SK-N-SH treated with all-trans-retinoic acid at 6 μM for 48 hours (cell line): ENCODE data around the gene STK4.

Source experiments
- ATAC-seq: fragments of 200-7000 bp; cut with Tn5 transposase; 3 replicates; pipeline ENCODE4 v1.9.1; 2020; ENCODE audit warnings: mild to moderate bottlenecking, moderate library complexity
- ARNTL ChIP-seq: fragments of 450-650 bp; formaldehyde crosslinking; IDR thresholded peaks from 2 replicates; pipeline ENCODE4 v1.5.0; 2020; ENCODE audit warnings: low read depth, mild to moderate bottlenecking, moderate library complexity, borderline replicate concordance
- BACH2 ChIP-seq: fragments of 250-450 bp; sonication (Bioruptor Pico); IDR thresholded peaks from 2 replicates; pipeline ENCODE4 v1.9.0; 2021; ENCODE audit warnings: mild to moderate bottlenecking, borderline replicate concordance
- ESRRG ChIP-seq: fragments of 250-450 bp; sonication (Bioruptor Pico); IDR thresholded peaks from 2 replicates; pipeline ENCODE4 v1.6.1; 2021; ENCODE audit warnings: mild to moderate bottlenecking
- ISL1 ChIP-seq: fragments of 250-450 bp; sonication (Bioruptor Pico); IDR thresholded peaks from 2 replicates; pipeline ENCODE4 v2.1.2; 2022; ENCODE audit warnings: mild to moderate bottlenecking, moderate library complexity
- PPARA ChIP-seq: fragments of 250-450 bp; sonication (Bioruptor Pico); IDR thresholded peaks from 2 replicates; pipeline ENCODE4 v1.5.0; 2020; ENCODE audit warnings: mild to moderate bottlenecking, borderline replicate concordance
- RARB ChIP-seq: fragments of 250-450 bp; sonication (Bioruptor Pico); IDR thresholded peaks from 2 replicates; pipeline ENCODE4 v1.8.0; 2021; ENCODE audit warnings: mild to moderate bottlenecking, moderate library complexity
- SNAI2 ChIP-seq: fragments of 250-450 bp; sonication (Bioruptor Pico); IDR thresholded peaks from 2 replicates; pipeline ENCODE4 v1.5.0; 2020; ENCODE audit warnings: mild to moderate bottlenecking, moderate library complexity
- TCF4 ChIP-seq: fragments of 250-450 bp; sonication (Bioruptor Pico); IDR thresholded peaks from 2 replicates; pipeline ENCODE4 v1.8.0; 2021; ENCODE audit warnings: mild to moderate bottlenecking, moderate library complexity, borderline replicate concordance
- TOX ChIP-seq: fragments of 250-450 bp; sonication (Bioruptor Pico); IDR thresholded peaks from 2 replicates; pipeline ENCODE4 v1.8.0; 2021; ENCODE audit warnings: mild to moderate bottlenecking, moderate library complexity, borderline replicate concordance
- ZC3H10 ChIP-seq: fragments of 250-450 bp; sonication (Bioruptor Pico); IDR thresholded peaks from 2 replicates; pipeline ENCODE4 v1.5.1; 2021; ENCODE audit warnings: mild to moderate bottlenecking, moderate library complexity
- ZNF70 ChIP-seq: fragments of 450-650 bp; formaldehyde crosslinking; IDR thresholded peaks from 2 replicates; pipeline ENCODE4 v1.5.0; 2020; ENCODE audit warnings: mild to moderate bottlenecking, moderate library complexity
- TF ChIP-seq, protein P1 (sequence below): fragments of 250-450 bp; sonication (Bioruptor Pico); IDR thresholded peaks from 2 replicates; pipeline ENCODE4 v1.5.0; 2020; ENCODE audit warnings: mild to moderate bottlenecking, moderate library complexity
- TF ChIP-seq, protein P2 (sequence below): fragments of 250-450 bp; sonication (Bioruptor Pico); IDR thresholded peaks from 2 replicates; pipeline ENCODE4 v1.8.0; 2021; ENCODE audit warnings: low read depth, mild to moderate bottlenecking, moderate library complexity, borderline replicate concordance
- TF ChIP-seq, protein P3 (sequence below): fragments of 250-450 bp; sonication (Bioruptor Pico); IDR thresholded peaks from 2 replicates; pipeline ENCODE4 v1.8.0; 2020; ENCODE audit warnings: mild to moderate bottlenecking, moderate library complexity, borderline replicate concordance
- TF ChIP-seq, protein P4 (sequence below): fragments of 250-450 bp; sonication (Bioruptor Pico); IDR thresholded peaks from 2 replicates; pipeline ENCODE4 v1.5.1; 2020; ENCODE audit warnings: low read depth, mild to moderate bottlenecking, moderate library complexity

STK4 gene

DNA sequence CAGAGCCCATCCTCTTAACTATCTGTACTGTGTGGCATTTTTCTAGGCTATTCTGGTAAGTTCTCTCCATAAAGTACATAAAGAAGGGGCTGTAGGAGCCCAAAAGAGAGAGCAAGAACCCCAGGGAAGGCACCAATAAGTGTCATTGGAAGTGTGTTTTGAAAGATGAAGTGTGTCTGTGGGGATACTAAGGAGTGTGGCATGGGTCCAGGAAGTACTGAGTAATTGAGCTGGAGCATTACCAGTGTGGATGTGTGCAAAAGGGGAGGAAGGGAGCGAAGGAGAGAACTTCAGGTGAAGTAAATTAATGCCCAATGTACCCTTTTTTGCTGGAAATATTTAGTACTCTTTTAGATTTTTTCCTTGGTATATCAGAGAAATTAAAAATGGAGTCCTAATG is 70.7 kb downstream of the STK4 start:
- ATAC-seq, result peak; percentile 69
- no peak for TF ChIP-seq TOX (CRISPR knock-in tag)
- TF ChIP-seq, protein P1, sequence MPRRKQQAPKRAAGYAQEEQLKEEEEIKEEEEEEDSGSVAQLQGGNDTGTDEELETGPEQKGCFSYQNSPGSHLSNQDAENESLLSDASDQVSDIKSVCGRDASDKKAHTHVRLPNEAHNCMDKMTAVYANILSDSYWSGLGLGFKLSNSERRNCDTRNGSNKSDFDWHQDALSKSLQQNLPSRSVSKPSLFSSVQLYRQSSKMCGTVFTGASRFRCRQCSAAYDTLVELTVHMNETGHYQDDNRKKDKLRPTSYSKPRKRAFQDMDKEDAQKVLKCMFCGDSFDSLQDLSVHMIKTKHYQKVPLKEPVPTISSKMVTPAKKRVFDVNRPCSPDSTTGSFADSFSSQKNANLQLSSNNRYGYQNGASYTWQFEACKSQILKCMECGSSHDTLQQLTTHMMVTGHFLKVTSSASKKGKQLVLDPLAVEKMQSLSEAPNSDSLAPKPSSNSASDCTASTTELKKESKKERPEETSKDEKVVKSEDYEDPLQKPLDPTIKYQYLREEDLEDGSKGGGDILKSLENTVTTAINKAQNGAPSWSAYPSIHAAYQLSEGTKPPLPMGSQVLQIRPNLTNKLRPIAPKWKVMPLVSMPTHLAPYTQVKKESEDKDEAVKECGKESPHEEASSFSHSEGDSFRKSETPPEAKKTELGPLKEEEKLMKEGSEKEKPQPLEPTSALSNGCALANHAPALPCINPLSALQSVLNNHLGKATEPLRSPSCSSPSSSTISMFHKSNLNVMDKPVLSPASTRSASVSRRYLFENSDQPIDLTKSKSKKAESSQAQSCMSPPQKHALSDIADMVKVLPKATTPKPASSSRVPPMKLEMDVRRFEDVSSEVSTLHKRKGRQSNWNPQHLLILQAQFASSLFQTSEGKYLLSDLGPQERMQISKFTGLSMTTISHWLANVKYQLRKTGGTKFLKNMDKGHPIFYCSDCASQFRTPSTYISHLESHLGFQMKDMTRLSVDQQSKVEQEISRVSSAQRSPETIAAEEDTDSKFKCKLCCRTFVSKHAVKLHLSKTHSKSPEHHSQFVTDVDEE (CRISPR knock-in tag), result no peak
- TF ChIP-seq PPARA, result no peak
- no peak for TF ChIP-seq ARNTL (CRISPR knock-in tag)
- TF ChIP-seq BACH2 (CRISPR knock-in tag), result no peak
- TF ChIP-seq ISL1 (CRISPR knock-in tag), result no peak; the same call in 1 of the 2 replicates
- TF ChIP-seq SNAI2 (CRISPR knock-in tag), result no peak

DNA sequence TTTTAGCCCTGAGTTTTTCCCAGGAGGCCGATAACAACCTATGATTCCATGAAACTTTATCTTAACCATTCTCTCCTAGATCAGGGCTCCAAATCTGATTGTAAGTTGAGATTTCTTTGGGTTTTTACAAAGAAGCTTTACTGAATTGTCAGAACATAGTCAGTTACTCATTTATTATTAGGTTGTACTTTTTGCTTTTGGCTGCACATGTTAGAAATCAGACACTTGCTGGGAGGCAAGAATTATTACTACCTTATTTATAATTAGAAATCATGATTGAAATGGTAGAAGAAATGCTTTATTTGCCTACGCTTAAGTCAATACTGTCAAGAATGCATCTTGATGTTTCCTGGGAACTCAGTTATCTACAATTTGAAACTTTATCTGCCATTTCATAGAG is 71.3 kb downstream of the STK4 start:
- no peak; the same call in 2 of the 3 replicates for ATAC-seq
- TF ChIP-seq ZC3H10 (CRISPR knock-in tag) (peak; percentile 51; the same call in 1 of the 2 replicates), BACH2 (CRISPR knock-in tag) (no peak)

DNA sequence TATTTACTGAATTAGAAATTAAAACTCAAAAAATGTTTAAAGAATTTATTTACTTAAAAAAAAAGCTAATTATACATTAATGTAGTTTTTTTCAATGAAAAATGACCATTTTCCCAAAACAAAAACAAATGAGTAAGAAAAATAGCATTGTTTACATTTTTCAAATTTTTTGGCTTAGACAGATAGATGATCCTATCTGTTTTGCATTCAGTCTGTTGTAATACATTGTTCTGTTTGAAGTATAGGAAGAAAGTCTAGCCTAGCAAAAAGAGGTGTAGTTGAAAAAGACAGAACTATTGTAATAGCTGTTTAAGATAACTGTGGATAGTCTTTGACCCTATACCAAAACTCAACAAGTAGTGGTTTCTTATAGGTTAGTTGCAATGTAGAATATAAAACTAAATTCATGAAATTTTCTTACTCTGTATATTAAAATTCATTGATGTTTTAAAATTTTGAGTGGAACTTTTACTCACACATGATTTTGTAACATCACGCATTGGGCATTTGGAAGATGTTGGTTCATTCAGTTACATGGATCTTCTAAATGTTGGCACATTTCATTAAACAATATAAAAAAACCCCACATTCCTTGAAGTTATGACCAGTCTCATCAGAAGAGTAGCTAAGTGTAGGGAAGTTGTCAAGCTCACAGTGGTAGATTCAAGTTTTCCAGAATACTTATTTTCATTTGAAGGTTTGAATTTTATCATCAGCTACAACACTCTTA is 72.6 kb downstream of the STK4 start:
- no peak for ATAC-seq
- TF ChIP-seq ESRRG (CRISPR knock-in tag), result no peak
- TF ChIP-seq, protein P1 (CRISPR knock-in tag), result no peak
- peak; percentile 45; the same call in 1 of the 2 replicates for TF ChIP-seq ISL1 (CRISPR knock-in tag)

DNA sequence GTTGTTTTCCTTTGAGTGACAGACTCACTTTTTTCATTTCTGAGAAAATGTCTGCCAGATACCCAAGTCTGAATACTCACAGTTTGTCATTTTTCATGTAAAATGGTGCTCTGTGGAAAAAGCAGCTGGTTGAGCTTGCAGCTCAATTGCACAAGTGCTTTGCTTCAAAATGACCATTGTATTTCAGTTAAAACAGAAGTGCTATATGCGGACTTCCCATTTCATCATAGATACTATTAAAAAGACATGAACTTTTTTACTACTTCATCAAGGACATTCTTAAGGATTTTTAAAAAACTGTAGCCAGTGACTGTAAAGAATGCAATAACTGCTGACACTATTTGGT is 73.1 kb downstream of the STK4 start:
- no peak for ATAC-seq
- TF ChIP-seq ISL1 (CRISPR knock-in tag), result 0 out of 2 replicates have a peak, but pooled peaks have one; percentile 8
- no peak for TF ChIP-seq BACH2 (CRISPR knock-in tag)

DNA sequence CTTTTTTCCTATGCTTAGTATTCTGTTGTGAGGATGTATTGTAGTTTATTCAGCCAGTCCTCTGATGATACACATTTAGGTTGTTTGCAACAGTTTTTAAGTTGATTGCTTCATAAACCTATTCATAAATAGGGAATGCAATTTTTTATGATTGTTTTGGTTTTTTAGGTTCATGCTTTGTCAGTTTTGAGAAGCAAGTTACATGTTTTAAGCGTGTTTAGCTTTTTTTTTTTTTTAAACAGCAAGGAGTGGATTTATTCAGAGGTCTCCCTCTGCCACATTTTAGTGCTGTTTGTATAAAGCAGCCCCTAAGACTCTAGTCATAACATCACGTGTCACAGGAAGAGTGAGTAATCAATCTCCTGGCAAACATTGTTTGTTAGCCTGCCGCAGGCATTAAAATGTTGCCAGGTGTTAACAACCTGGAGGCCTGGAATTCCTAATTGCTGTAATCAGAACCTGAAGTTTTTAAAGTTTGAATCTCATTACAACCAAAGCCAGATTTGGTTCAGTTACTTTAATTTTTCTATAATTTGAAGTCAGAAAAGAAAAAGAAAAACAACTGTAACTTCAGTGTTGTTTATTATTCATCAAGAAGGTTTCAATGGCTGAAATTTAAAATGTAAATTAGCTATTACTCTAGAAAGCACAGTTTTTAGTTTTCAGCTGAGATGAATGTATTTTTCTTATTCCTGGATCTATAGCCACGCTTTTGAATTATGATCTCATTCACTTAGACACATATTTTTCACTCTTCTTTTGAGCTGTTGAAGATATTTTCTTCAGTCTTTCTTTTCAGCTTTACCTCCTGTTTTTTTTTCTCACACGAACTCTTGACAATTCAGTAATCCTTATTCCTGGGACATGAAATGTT is 75.4 kb downstream of the STK4 start:
- no peak for TF ChIP-seq ZC3H10 (CRISPR knock-in tag)
- TF ChIP-seq ISL1 (CRISPR knock-in tag), result peak; percentile 12; the same call in 1 of the 2 replicates
- TF ChIP-seq, all 23 proteins: peak for 1

DNA sequence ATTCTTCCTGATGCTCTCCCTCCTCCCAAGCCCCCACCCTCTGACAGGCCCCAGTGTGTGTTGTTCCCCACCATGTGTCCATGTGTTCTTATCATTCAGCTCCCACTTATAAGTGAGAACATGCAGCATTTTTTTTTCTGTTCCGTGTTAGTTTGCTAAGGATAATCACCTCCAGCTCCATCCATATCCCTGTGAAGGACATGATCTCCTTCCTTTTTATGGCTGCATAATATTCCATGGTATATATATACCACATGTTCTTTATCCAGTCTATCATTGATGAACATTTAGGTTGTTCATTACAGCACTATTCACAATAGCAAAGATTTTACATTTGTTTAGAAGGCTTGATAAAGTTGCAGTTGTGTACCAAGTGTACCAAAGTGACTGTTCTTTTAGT is 76.7 kb downstream of the STK4 start:
- no peak for ATAC-seq
- TF ChIP-seq TCF4 (CRISPR knock-in tag) (no peak), ZNF70 (0 out of 2 replicates have a peak, but pooled peaks have one; percentile 23), SNAI2 (CRISPR knock-in tag) (no peak)

More for the DNA sequence above, 75.4 kb downstream of the STK4 start:
- ATAC-seq, result no peak

DNA sequence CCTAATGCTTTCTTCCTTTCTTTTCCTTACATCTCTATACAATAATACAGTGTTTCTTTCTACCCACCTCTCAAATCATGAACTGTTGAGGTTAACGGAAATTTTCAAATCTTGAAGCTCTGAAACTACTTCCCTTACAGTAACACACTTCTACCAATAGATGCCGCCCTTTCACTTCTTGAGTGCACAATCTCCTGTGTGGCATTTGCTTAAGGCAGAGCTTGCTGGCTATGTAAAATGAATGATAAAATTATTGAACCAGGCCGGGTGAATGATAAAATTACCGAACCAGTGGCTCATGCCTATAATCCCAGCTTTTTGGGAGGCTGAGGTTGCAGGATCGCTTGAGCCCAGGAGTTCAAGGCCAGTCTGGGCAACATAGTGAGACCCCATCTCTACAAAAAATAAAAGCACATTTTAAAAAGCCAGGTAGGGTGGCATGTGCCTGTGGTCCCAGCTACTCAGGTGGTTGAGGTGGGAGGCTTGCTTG is 77.8 kb downstream of the STK4 start:
- peak; percentile 91 for ATAC-seq
- TF ChIP-seq ESRRG (CRISPR knock-in tag) (no peak), TOX (CRISPR knock-in tag) (no peak)

DNA sequence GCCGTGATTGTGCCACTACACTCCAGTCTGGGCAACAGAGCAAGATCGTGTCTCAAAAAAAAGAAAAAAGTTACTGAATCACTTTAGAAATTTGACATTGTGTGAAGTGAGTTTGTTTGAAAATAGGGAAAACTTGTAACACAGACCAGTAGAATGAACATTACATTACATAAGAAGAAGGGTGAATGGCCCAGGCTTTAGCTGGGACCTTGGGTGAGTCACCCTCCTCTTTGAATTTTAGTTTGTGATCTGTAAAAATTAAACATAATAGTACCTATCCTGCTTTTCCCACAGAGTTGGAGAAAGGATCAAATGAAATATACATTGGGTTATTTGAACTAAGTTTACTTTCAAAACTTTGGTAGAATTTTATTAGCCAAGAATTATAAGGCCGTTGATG is 78.3 kb downstream of the STK4 start:
- ATAC-seq, result peak; percentile 13
- no peak for TF ChIP-seq ZNF70
- no peak for TF ChIP-seq ZC3H10 (CRISPR knock-in tag)
- TF ChIP-seq RARB (CRISPR knock-in tag), result no peak
- TF ChIP-seq, protein P2, sequence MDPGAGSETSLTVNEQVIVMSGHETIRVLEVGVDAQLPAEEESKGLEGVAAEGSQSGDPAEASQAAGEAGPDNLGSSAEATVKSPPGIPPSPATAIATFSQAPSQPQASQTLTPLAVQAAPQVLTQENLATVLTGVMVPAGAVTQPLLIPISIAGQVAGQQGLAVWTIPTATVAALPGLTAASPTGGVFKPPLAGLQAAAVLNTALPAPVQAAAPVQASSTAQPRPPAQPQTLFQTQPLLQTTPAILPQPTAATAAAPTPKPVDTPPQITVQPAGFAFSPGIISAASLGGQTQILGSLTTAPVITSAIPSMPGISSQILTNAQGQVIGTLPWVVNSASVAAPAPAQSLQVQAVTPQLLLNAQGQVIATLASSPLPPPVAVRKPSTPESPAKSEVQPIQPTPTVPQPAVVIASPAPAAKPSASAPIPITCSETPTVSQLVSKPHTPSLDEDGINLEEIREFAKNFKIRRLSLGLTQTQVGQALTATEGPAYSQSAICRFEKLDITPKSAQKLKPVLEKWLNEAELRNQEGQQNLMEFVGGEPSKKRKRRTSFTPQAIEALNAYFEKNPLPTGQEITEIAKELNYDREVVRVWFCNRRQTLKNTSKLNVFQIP (CRISPR knock-in tag), result no peak
- TF ChIP-seq, protein P3, sequence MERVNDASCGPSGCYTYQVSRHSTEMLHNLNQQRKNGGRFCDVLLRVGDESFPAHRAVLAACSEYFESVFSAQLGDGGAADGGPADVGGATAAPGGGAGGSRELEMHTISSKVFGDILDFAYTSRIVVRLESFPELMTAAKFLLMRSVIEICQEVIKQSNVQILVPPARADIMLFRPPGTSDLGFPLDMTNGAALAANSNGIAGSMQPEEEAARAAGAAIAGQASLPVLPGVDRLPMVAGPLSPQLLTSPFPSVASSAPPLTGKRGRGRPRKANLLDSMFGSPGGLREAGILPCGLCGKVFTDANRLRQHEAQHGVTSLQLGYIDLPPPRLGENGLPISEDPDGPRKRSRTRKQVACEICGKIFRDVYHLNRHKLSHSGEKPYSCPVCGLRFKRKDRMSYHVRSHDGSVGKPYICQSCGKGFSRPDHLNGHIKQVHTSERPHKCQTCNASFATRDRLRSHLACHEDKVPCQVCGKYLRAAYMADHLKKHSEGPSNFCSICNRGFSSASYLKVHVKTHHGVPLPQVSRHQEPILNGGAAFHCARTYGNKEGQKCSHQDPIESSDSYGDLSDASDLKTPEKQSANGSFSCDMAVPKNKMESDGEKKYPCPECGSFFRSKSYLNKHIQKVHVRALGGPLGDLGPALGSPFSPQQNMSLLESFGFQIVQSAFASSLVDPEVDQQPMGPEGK (CRISPR knock-in tag), result no peak
- TF ChIP-seq, protein P4, sequence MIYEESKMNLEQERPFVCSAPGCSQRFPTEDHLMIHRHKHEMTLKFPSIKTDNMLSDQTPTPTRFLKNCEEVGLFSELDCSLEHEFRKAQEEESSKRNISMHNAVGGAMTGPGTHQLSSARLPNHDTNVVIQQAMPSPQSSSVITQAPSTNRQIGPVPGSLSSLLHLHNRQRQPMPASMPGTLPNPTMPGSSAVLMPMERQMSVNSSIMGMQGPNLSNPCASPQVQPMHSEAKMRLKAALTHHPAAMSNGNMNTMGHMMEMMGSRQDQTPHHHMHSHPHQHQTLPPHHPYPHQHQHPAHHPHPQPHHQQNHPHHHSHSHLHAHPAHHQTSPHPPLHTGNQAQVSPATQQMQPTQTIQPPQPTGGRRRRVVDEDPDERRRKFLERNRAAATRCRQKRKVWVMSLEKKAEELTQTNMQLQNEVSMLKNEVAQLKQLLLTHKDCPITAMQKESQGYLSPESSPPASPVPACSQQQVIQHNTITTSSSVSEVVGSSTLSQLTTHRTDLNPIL (CRISPR knock-in tag), result no peak
